HG02678 (cell line): ENCODE measurements around the gene PTPRG.

Source experiments
- ATAC-seq: cut with Tn5 transposase; IDR thresholded peaks from one replicate; pipeline ENCODE4 v1.9.1; 2021; ENCODE audit warnings: mild to moderate bottlenecking, moderate library complexity; ENCODE audit not compliant: unreplicated experiment

The PTPRG gene

GRCh38 chr3:61847784-61848462 lies 286.6 kb downstream of the PTPRG start:
- no peak for ATAC-seq

DNA sequence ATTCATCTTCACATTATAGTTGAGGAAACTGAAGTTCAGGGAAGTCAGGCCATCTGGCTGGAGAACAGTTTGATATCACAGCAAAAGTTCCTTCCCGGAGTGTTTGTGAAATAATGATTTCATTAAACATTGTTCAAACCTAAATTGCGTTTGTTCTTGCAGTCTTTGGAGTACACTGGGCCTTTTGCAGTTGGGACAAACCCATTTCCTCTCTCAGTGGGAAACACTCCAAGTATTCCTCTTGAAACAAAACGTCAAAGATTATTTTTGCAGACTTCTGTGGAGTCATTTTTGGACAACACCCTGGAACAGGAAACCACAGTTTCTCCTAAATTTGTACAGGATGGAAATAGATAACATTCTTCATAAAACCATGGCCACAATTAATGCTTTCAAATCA lies 287.5 kb downstream of the PTPRG start:
- ATAC-seq: no peak

GRCh38 chr3:61853912-61854311 lies 292.5 kb downstream of the PTPRG start:
- ATAC-seq: no peak

DNA sequence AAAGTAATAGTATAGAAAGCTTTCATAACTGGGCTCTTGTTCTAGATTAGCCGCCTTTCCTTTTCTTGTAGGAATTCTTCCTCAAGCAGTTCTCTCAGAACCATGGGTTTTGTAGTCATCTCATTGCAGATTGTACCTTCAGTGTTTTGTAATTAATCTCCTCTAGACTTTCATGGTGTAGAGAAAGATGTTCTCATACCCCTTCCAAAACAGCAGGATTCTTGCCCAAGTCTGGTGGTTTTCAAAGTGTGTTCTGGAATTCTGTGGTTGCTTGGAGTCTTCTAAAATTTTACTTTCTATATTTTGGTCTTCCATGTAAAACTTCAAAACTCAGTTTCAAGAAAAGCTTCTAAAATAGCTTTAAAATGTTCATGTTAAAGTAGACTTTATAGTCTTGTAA lies 293.8 kb downstream of the PTPRG start:
- no peak for ATAC-seq

- no peak for ATAC-seq
Observed at GRCh38 chr3:61857297-61857696, 295.9 kb downstream of the PTPRG start.

DNA sequence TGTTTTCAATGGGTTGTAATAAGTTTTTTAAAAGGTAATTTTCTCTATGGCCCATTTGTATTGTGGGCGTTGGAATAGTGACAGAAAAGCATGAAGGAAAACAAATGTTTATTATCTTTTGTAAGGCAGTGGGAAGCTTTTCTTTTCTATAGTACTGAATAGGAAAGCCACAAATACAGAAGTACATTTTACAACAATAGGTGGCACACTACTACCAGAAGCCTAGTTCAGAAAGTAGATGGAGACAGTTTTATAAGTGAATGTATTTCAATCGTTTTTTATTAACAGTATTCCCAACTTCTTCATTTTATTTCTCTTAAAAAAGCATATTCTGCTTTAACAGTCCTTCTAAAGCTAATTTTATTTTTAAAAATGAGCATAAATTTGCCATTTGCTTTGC lies 296.7 kb downstream of the PTPRG start:
- no peak for ATAC-seq

DNA sequence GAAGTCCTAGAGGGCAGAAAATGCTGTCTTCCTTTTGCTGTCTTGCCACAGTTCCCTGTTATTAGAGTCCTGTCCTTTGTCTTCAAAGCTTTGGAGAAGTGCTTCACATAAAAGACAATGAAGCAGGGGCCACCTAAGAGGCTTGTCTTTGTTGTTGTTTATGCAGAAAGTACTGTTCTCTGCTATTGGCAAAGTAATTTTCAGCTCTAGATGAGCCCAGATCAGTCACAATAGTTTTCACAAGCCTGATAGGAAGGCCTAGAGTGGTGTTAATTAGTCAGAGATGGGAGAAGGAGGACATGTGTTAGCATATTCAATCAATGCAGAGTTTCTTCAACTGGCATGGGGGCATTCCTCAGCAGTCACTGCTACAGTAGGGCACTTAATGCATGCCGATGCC lies 300.0 kb downstream of the PTPRG start:
- ATAC-seq: no peak

DNA sequence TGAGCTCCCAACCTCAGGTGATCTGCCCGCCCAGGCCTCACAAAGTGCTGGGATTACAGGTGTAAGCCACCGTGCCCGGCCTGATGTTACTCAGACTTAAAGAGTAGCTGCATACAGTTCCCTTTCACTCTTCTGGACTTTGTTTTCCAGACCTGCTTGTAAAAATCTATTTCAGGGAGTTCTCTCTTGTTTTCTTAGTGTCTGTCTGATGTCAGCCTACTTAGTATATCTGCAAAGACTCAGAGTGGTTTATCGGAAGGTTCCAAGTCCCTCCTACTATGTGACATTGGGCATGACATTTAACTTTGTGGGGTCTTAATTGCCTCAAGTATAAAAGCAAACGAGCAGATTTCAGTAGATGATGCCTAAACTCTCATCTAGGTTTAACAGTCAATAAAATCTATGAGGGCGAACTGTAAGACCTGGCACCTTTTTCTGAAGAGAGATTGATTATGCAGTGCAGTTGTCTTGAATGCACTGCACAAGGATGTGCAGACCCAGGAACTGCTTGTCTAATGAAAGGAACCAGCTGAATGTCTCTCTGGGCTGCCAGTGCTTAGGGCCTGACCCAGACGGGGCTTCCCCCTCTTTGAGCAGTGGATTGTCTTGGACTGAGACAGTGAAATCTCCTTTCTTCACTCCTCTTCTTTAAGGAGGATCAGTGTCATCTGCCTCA lies 301.4 kb downstream of the PTPRG start:
- no peak for ATAC-seq

DNA sequence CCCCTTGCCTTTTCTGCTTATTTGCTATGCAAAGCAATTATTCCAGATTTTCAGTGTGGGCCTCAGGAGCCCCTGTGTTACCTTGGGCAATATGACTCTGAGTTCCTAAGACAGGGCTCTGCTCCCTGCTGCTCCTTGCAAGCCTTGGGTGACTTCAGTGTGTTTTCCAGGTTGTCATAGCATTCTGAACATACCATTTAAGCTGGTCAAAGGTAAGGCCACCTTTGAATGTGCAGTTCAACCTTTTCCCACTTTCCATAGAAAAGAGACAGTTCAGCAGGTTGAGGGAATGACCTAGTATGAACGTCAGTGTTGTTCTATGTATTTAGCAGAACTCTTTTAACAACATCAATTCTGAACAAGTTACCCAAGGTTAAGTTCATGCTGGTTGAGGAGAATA lies 302.2 kb downstream of the PTPRG start:
- ATAC-seq: no peak

GRCh38 chr3:61864886-61865285 lies 303.5 kb downstream of the PTPRG start:
- ATAC-seq: no peak

DNA sequence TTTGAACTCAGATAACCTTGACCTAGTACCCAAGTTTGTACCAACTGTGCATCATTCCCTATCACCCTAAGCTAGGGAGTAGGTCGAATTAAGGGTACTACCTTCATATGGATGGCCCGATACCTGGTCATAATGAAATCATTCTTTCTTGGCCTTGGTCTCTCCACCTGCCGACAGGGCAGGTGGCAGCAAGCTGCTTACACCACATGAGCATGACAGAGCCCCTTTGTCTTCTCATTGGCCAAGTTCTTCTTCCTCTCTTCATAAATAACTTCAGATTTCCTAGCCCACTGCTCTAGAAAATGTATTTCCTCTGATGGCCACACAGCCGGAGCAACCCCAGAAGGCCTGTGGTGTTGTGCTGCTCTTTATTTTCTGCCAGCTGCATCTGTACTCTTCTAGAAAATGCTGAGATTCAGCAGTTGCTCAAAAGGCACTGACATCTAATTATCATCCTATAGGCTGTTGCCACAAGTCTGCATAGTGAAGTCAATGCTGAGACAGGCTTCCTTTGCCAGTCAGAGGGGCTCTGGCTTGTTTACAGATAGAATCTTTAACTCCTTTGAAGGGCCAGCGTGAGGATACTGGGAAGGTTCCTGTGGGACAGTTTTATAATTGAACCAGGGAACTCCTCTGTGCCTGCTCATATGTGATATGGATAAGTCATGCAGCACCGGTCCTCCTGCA lies 304.2 kb downstream of the PTPRG start:
- no peak for ATAC-seq

GRCh38 chr3:61866153-61866542 lies 304.8 kb downstream of the PTPRG start:
- no peak for ATAC-seq

DNA sequence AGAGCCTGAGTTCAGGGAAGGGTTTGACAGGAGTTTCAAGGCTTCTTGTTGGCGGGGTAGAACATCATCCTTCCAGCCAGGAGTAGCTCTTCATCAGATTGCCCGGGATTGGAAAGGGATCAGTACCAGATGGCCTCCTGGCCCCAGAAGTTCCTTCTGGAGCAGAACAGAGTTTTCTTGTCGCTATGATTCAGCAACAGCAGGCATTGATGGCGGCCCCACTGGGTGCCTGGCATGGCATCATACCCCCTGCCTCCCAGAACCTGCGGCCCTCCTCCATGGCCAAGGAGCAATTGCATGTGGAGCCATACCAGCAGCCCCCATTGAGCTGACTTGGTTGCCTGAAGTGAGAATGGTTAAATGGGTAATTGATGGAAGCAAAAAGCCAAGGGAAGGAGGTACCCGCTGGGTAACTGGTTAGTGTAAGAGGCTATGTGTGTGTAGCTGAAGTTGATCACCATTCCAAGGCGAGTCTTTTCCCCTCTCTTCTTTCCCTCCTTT lies 305.6 kb downstream of the PTPRG start:
- ATAC-seq: no peak

DNA sequence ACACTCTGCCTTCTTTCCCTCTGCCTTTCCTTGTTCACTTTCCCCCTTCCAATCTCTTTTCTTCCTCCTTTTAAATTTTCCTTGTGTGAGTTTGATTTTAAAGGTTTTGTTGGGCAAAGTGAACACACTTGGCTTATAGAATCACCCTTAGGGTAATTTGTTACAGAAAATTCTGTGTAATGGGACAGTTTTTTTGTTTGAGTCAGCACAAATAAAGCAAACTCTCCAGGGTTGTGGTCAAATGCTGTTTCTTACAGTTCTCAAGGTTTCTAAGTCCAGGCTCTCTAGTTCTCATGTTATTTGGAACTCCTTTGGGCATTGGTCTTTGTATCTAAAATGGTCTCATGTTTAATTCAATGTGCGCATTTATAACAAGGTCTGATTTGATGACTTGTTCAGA lies 307.1 kb downstream of the PTPRG start:
- no peak for ATAC-seq

- no peak for ATAC-seq
Observed at GRCh38 chr3:61869371-61869770, 308.0 kb downstream of the PTPRG start.

DNA sequence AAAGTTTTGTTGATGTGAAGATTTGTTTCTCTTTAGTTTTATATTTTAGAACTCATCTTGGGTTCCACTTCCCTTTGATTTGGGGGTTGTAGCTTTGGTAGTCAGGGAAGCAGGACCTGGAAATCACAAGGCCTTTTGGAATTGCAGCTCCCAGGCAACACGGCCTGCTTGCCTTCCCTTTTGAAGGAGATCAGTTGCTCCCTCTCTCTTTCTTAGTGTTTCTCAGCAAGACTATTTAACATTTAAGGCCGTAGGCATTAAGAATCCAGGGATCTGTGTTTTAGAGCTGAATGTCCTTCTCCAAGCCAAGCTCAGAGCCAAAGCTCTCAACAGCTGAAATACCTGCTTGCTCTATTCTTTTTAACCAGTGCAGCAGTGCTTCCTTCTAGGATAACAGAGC lies 310.3 kb downstream of the PTPRG start:
- no peak for ATAC-seq

- ATAC-seq: no peak
Observed at GRCh38 chr3:61872077-61872706, 310.8 kb downstream of the PTPRG start.

DNA sequence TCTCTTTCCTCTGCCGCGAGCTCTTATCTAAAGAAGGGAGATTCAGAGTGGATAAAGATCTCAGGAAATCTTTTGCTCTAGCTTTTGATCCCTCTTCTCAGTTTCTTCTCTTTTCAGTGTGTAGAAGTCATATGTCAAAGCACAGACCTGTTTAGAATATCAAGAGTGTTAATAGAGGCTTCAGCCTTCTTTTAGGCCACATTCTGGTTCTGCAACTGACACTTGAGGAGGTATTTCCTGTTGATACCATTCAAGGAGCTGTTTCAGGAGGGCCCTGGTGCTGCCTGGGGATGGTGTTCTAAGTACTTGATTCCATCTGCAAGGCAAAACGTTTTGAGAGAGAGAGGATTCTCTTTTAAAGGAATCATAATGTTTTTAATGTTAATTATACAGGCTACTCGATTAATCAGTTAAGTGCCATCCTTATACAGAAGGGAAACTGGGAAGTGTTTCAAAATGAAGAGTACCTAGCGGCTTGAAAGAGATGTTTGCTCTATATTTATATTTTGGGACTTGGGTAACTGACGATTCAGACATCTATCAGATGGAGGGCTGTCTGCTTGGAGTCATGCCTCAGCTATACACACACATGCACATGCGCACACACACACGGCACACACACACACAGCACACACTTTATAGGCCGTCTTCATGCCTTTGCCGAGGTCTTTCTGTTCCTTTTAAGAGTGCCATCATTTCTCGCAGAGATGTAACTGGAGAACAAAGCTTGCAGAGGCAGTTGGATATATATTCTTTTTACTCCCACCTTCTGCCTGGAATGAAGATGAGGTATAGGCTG lies 313.9 kb downstream of the PTPRG start:
- ATAC-seq: no peak

GRCh38 chr3:61875976-61876671 lies 314.8 kb downstream of the PTPRG start:
- ATAC-seq: no peak

- ATAC-seq: no peak
Observed at GRCh38 chr3:61876797-61877196, 315.4 kb downstream of the PTPRG start.
